ENCODE measurements around the gene TPRG1. TPM values are rescaled to one million over a fixed set of nuclear protein-coding genes. Genes with fewer than 3 reads are reported as not detected.

Gene TPRG1
- polyA plus RNA-seq, 1 experiment: 0.42 TPM

- DNase-seq (ENCODE audit: low read depth, low spot score): no peak
- Histone ChIP-seq H3K27ac (ENCODE audit: low read depth, low read length) (no peak overlapping the region), H3K27me3 (ENCODE audit: control insufficient read depth, insufficient read depth, low read length) (no peaks in the 10 kb centered on the region), H3K9me3 (ENCODE audit: control insufficient read depth, insufficient read depth, low read length) (no peaks in the 10 kb centered on the region), H3K4me3 (ENCODE audit: low read depth, low read length) (no peak overlapping the region)
- TF ChIP-seq, protein P1, sequence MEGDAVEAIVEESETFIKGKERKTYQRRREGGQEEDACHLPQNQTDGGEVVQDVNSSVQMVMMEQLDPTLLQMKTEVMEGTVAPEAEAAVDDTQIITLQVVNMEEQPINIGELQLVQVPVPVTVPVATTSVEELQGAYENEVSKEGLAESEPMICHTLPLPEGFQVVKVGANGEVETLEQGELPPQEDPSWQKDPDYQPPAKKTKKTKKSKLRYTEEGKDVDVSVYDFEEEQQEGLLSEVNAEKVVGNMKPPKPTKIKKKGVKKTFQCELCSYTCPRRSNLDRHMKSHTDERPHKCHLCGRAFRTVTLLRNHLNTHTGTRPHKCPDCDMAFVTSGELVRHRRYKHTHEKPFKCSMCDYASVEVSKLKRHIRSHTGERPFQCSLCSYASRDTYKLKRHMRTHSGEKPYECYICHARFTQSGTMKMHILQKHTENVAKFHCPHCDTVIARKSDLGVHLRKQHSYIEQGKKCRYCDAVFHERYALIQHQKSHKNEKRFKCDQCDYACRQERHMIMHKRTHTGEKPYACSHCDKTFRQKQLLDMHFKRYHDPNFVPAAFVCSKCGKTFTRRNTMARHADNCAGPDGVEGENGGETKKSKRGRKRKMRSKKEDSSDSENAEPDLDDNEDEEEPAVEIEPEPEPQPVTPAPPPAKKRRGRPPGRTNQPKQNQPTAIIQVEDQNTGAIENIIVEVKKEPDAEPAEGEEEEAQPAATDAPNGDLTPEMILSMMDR (IDR thresholded peaks at IDR 0.05; ENCODE audit: low read depth, low read length): no peak
- CTCF ChIA-PET: no interaction called here
- POLR2A ChIA-PET: no interaction called here
Measured at GRCh38 chr3:189334064-189334920, 162.5 kb downstream of the TPRG1 start.

GRCh38 chr3:189337673-189338091 lies 165.9 kb downstream of the TPRG1 start:
- TF ChIP-seq, protein P1 (IDR thresholded peaks at IDR 0.05; ENCODE audit: low read depth, low read length): no peak
- ChIA-PET CTCF (no interaction called here), POLR2A (no interaction called here)
- DNase-seq (ENCODE audit: low read depth, low spot score): no peak
- Histone ChIP-seq H3K9me3 (ENCODE audit: control insufficient read depth, insufficient read depth, low read length) (no peaks in the 10 kb centered on the region), H3K27ac (ENCODE audit: low read depth, low read length) (no peak overlapping the region), H3K4me3 (ENCODE audit: low read depth, low read length) (no peak overlapping the region), H3K27me3 (ENCODE audit: control insufficient read depth, insufficient read depth, low read length) (no peaks in the 10 kb centered on the region)

- Histone ChIP-seq H3K27me3 (ENCODE audit: control insufficient read depth, insufficient read depth, low read length) (no peaks in the 10 kb centered on the region), H3K27ac (ENCODE audit: low read depth, low read length) (no peak overlapping the region), H3K4me3 (ENCODE audit: low read depth, low read length) (no peak overlapping the region), H3K9me3 (ENCODE audit: control insufficient read depth, insufficient read depth, low read length) (no peaks in the 10 kb centered on the region)
- ChIA-PET POLR2A (no interaction called here), CTCF (interaction anchor here (0.6 kb wide), 1 partner anchor 68 kb away, joined by 5 read pairs; no protein-coding TSS in a partner anchor)
- DNase-seq (ENCODE audit: low read depth, low spot score): no peak
- TF ChIP-seq, protein P1 (IDR thresholded peaks at IDR 0.05; ENCODE audit: low read depth, low read length): no peak
Measured at GRCh38 chr3:189338366-189338765, 166.6 kb downstream of the TPRG1 start.

GRCh38 chr3:189339996-189340395 lies 168.2 kb downstream of the TPRG1 start:
- no peak for DNase-seq (ENCODE audit: low read depth, low spot score)
- POLR2A ChIA-PET: no interaction called here
- H3K4me3 ChIP-seq (ENCODE audit: low read depth, low read length): no peak overlapping the region

More at GRCh38 chr3:189339996-189340395, 168.2 kb downstream of the TPRG1 start:
- TF ChIP-seq, protein P1 (IDR thresholded peaks at IDR 0.05; ENCODE audit: low read depth, low read length): no peak
- Histone ChIP-seq H3K27ac (ENCODE audit: low read depth, low read length) (no peak overlapping the region), H3K9me3 (ENCODE audit: control insufficient read depth, insufficient read depth, low read length) (no peaks in the 10 kb centered on the region), H3K27me3 (ENCODE audit: control insufficient read depth, insufficient read depth, low read length) (no peaks in the 10 kb centered on the region)
- CTCF ChIA-PET: interaction anchor here (0.6 to 1.2 kb wide), 3 partner anchors 24 to 608 kb away, joined by 3 to 4 read pairs (median 3); no protein-coding TSS in a partner anchor

Data from AG04450 (cell line).